HCT116 (cell line): Measurements from ENCODE around the gene OR6C2.

Experiments used
- CBX3 ChIP-seq: IDR thresholded peaks from 2 replicates; pipeline ENCODE4 v1.6.1; 2012; ENCODE audit warnings: low read depth
- CEBPB ChIP-seq: IDR thresholded peaks from 2 replicates; pipeline ENCODE4 v1.6.1; 2012; ENCODE audit warnings: low read depth
- CTCF ChIP-seq, 3 experiments: fragments of 200-600 bp in 1 of 3; sonication (generic) in 1 of 3; IDR thresholded peaks in 2 of 3; conservative IDR thresholded peaks in 1 of 3; 2 replicates each; pipeline ENCODE4 v1.5.1; 2012 to 2017; ENCODE audit warnings: low read depth in 2 of 3, low read length in 2 of 3, antibody characterized with exemption in 1 of 3, borderline replicate concordance in 1 of 3, control low read depth in 1 of 3, mild to moderate bottlenecking in 1 of 3, mixed read lengths in 1 of 3, mixed run types in 1 of 3, moderate library complexity in 1 of 3; ENCODE audit not compliant: insufficient read depth in 1 of 3
- ELF1 ChIP-seq: IDR thresholded peaks from 2 replicates; pipeline ENCODE4 v1.6.1; 2012; ENCODE audit warnings: low read depth, borderline replicate concordance
- EZH2 ChIP-seq: fragments of 200-600 bp; sonication (generic); IDR thresholded peaks from 2 replicates; pipeline ENCODE4 v1.6.1; 2017; ENCODE audit warnings: antibody characterized with exemption, mixed run types
- EZH2phosphoT487 ChIP-seq: fragments of 200-600 bp; IDR thresholded peaks from 2 replicates; pipeline ENCODE4 v1.6.1; 2018; ENCODE audit warnings: antibody characterized with exemption, borderline replicate concordance
- POLR2A ChIP-seq: IDR thresholded peaks from 2 replicates; pipeline ENCODE4 v1.7.0; 2011; ENCODE audit warnings: borderline replicate concordance; ENCODE audit not compliant: insufficient read depth, insufficient read length; ENCODE audit errors: extremely low read depth
- POLR2AphosphoS5 ChIP-seq: IDR thresholded peaks from 2 replicates; pipeline ENCODE4 v1.6.1; 2011; ENCODE audit warnings: mild to moderate bottlenecking, low read depth, low read length, moderate library complexity
- SIN3A ChIP-seq: IDR thresholded peaks from 2 replicates; pipeline ENCODE4 v1.6.1; 2012; ENCODE audit warnings: low read depth
- TCF7L2 ChIP-seq: IDR thresholded peaks from 2 replicates; pipeline ENCODE4 v1.7.0; 2011; ENCODE audit warnings: borderline replicate concordance, inconsistent platforms; ENCODE audit not compliant: insufficient read depth, insufficient read length; ENCODE audit errors: extremely low read depth
- YY1 ChIP-seq: IDR thresholded peaks from 2 replicates; pipeline ENCODE4 v1.6.1; 2011; ENCODE audit warnings: low read length, low read depth, moderate library complexity, mild to moderate bottlenecking; ENCODE audit not compliant: insufficient replicate concordance; ENCODE audit errors: extremely low read depth
- TF ChIP-seq, protein P1 (sequence below): IDR thresholded peaks from 2 replicates; pipeline ENCODE4 v1.6.1; 2011; ENCODE audit warnings: mild to moderate bottlenecking, low read length, moderate library complexity; ENCODE audit not compliant: insufficient replicate concordance; ENCODE audit errors: extremely low read depth

- no peak for TF ChIP-seq EZH2phosphoT487
- TF ChIP-seq POLR2AphosphoS5 = no peak
- no peak for TF ChIP-seq CTCF (IDR thresholded peaks at IDR 0.05 in 2 of 3, conservative IDR thresholded peaks at IDR 0.05 in 1 of 3; ENCODE audit: borderline replicate concordance in 1 of 3, insufficient read depth in 1 of 3, low read depth in 2 of 3, low read length in 2 of 3)
- no peak for TF ChIP-seq EZH2
- TF ChIP-seq YY1 = no peak
- TF ChIP-seq, protein P1, sequence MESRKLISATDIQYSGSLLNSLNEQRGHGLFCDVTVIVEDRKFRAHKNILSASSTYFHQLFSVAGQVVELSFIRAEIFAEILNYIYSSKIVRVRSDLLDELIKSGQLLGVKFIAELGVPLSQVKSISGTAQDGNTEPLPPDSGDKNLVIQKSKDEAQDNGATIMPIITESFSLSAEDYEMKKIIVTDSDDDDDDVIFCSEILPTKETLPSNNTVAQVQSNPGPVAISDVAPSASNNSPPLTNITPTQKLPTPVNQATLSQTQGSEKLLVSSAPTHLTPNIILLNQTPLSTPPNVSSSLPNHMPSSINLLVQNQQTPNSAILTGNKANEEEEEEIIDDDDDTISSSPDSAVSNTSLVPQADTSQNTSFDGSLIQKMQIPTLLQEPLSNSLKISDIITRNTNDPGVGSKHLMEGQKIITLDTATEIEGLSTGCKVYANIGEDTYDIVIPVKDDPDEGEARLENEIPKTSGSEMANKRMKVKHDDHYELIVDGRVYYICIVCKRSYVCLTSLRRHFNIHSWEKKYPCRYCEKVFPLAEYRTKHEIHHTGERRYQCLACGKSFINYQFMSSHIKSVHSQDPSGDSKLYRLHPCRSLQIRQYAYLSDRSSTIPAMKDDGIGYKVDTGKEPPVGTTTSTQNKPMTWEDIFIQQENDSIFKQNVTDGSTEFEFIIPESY = no peak
- no peak for TF ChIP-seq POLR2A
- TF ChIP-seq ELF1 = no peak
- no peak for TF ChIP-seq CEBPB
- no peak for TF ChIP-seq TCF7L2
- TF ChIP-seq CBX3 = no peak
- TF ChIP-seq SIN3A = no peak
These were observed 48.2 kb downstream of the OR6C2 start, which contains the start of gene OR6C68 for GRCh38 chr12:55492078-55492477.
